Measurements from ENCODE around the gene KHK. TPM values are rescaled to one million over a fixed set of nuclear protein-coding genes. Genes with fewer than 3 reads are reported as not detected.

Gene KHK
- polyA plus RNA-seq, 1 of the 3 experiments (the other 2 are of a cell fraction) = 10.3 TPM

DNA sequence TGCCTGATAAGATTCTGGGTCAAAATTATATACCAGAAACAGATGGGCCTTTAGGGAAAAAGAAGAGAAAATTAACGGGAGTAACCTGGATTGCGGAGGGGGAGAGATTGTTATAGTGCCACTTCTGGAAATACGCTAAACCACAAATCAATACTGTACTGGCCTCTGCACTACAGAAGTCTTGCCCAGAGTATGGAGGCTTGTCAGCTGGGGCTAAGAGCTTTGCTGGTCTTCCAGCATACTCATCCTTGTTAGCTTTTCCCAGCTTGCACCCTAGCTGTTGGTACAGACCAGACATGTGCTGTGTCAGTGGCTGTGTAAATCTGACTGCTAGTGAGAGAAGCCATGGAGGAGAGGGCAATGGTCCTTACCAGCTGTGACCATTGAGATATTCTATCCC lies 26.2 kb upstream of the KHK start:
- ChIA-PET POLR2A (interaction anchor here (1.1 to 3.8 kb wide), 3 partner anchors 9 to 18 kb away, joined by 3 to 26 read pairs (median 18); partner anchors contain the start of genes AGBL5, EMILIN1 and OST4), CTCF (interaction anchor here (1.5 to 18.5 kb wide), 6 partner anchors 8 to 117 kb away, joined by 6 to 227 read pairs (median 8); partner anchors contain the start of genes AGBL5, EMILIN1, KHK and OST4)
- H3K79me2 ChIP-seq (ENCODE audit: insufficient read depth) = peaks cover 11% of the 10 kb centered on the region
- H3K4me2 ChIP-seq = no peak overlapping the region
- peaks cover 14 to 47% of the 10 kb centered on the region in 2 experiments for H3K36me3 ChIP-seq (replicated peaks in 1 of 2; ENCODE audit: control insufficient read depth in 1 of 2, insufficient read depth in 2 of 2, low read length in 1 of 2)
- no peaks in the 10 kb centered on the region for H3K9me2 ChIP-seq
- H3K4me3 ChIP-seq (ENCODE audit: low read depth in 2 of 2, low read length in 1 of 2) = no peak overlapping the region
- no peak overlapping the region for H2AFZ ChIP-seq (ENCODE audit: low read depth)
- no peaks in the 10 kb centered on the region for H3K27me3 ChIP-seq (ENCODE audit: insufficient read depth)
- TF ChIP-seq JUND (IDR thresholded peaks at IDR 0.05) (no peak), NRF1 (IDR thresholded peaks at IDR 0.05; ENCODE audit: low read depth, low read length) (no peak), FOSL2 (IDR thresholded peaks at IDR 0.05; ENCODE audit: borderline replicate concordance, low read depth) (no peak), ELF1 (IDR thresholded peaks at IDR 0.05) (no peak), GATA2 (CRISPR knock-in tag; IDR thresholded peaks at IDR 0.05) (no peak), GABPA (IDR thresholded peaks at IDR 0.05; ENCODE audit: low read depth) (no peak), SIN3A (IDR thresholded peaks at IDR 0.05; ENCODE audit: borderline replicate concordance, low read depth, low read length) (no peak), ZBTB33 (IDR thresholded peaks at IDR 0.05; ENCODE audit: borderline replicate concordance, low read depth) (no peak), TCF12 (IDR thresholded peaks at IDR 0.05) (no peak), SMC3 (IDR thresholded peaks at IDR 0.05; ENCODE audit: low read depth, low read length) (no peak), EP300 (IDR thresholded peaks at IDR 0.05; ENCODE audit: borderline replicate concordance in 1 of 2, low read depth in 1 of 2, low read length in 1 of 2) (no peak), YY1 (IDR thresholded peaks at IDR 0.05; ENCODE audit: low read depth) (no peak), CHD2 (IDR thresholded peaks at IDR 0.05; ENCODE audit: low read length, partially characterized antibody) (no peak), EZH2phosphoT487 (IDR thresholded peaks at IDR 0.05; ENCODE audit: borderline replicate concordance, low read depth) (no peak), FOXM1 (IDR thresholded peaks at IDR 0.05; ENCODE audit: low read depth) (no peak)
- TF ChIP-seq, protein P1, sequence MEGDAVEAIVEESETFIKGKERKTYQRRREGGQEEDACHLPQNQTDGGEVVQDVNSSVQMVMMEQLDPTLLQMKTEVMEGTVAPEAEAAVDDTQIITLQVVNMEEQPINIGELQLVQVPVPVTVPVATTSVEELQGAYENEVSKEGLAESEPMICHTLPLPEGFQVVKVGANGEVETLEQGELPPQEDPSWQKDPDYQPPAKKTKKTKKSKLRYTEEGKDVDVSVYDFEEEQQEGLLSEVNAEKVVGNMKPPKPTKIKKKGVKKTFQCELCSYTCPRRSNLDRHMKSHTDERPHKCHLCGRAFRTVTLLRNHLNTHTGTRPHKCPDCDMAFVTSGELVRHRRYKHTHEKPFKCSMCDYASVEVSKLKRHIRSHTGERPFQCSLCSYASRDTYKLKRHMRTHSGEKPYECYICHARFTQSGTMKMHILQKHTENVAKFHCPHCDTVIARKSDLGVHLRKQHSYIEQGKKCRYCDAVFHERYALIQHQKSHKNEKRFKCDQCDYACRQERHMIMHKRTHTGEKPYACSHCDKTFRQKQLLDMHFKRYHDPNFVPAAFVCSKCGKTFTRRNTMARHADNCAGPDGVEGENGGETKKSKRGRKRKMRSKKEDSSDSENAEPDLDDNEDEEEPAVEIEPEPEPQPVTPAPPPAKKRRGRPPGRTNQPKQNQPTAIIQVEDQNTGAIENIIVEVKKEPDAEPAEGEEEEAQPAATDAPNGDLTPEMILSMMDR (IDR thresholded peaks at IDR 0.05) = no peak
- TF ChIP-seq, protein P2, sequence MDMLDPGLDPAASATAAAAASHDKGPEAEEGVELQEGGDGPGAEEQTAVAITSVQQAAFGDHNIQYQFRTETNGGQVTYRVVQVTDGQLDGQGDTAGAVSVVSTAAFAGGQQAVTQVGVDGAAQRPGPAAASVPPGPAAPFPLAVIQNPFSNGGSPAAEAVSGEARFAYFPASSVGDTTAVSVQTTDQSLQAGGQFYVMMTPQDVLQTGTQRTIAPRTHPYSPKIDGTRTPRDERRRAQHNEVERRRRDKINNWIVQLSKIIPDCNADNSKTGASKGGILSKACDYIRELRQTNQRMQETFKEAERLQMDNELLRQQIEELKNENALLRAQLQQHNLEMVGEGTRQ (IDR thresholded peaks at IDR 0.05; ENCODE audit: borderline replicate concordance, low read depth, low read length) = no peak
- TF ChIP-seq, protein P3, sequence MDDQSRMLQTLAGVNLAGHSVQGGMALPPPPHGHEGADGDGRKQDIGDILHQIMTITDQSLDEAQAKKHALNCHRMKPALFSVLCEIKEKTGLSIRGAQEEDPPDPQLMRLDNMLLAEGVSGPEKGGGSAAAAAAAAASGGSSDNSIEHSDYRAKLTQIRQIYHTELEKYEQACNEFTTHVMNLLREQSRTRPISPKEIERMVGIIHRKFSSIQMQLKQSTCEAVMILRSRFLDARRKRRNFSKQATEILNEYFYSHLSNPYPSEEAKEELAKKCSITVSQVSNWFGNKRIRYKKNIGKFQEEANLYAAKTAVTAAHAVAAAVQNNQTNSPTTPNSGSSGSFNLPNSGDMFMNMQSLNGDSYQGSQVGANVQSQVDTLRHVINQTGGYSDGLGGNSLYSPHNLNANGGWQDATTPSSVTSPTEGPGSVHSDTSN (IDR thresholded peaks at IDR 0.05) = no peak
- TF ChIP-seq, protein P4, sequence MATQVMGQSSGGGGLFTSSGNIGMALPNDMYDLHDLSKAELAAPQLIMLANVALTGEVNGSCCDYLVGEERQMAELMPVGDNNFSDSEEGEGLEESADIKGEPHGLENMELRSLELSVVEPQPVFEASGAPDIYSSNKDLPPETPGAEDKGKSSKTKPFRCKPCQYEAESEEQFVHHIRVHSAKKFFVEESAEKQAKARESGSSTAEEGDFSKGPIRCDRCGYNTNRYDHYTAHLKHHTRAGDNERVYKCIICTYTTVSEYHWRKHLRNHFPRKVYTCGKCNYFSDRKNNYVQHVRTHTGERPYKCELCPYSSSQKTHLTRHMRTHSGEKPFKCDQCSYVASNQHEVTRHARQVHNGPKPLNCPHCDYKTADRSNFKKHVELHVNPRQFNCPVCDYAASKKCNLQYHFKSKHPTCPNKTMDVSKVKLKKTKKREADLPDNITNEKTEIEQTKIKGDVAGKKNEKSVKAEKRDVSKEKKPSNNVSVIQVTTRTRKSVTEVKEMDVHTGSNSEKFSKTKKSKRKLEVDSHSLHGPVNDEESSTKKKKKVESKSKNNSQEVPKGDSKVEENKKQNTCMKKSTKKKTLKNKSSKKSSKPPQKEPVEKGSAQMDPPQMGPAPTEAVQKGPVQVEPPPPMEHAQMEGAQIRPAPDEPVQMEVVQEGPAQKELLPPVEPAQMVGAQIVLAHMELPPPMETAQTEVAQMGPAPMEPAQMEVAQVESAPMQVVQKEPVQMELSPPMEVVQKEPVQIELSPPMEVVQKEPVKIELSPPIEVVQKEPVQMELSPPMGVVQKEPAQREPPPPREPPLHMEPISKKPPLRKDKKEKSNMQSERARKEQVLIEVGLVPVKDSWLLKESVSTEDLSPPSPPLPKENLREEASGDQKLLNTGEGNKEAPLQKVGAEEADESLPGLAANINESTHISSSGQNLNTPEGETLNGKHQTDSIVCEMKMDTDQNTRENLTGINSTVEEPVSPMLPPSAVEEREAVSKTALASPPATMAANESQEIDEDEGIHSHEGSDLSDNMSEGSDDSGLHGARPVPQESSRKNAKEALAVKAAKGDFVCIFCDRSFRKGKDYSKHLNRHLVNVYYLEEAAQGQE (IDR thresholded peaks at IDR 0.05; ENCODE audit: low read depth, low read length) = no peak
- no peaks in the 10 kb centered on the region for H3K9me3 ChIP-seq
- H3K9ac ChIP-seq = no peak overlapping the region
- peaks cover 0 to 6% of the 10 kb centered on the region in 2 experiments; a peak in 1 of 4 replicates for H3K4me1 ChIP-seq (ENCODE audit: control insufficient read depth in 1 of 2, insufficient read depth in 2 of 2, low read depth in 1 of 2, low read length in 1 of 2)
- H3F3A ChIP-seq (replicated peaks; ENCODE audit: insufficient read depth) = peaks cover 20% of the 10 kb centered on the region
- peak overlapping the region in 1 of 2 experiments; percentile 44; a peak in 2 of 4 replicates for H3K27ac ChIP-seq (ENCODE audit: low read depth in 2 of 2, low read length in 1 of 2)
- DNase-seq = no peak
- WGBS (ENCODE audit: low lambda C conversion rate) = 75% methylated on average over 3 of the region's 3 CpGs
- no peaks in the 10 kb centered on the region for H4K20me1 ChIP-seq (ENCODE audit: insufficient read depth)

All from SK-N-SH (cell line).